ENCODE measurements around the gene SULF2.

SULF2 gene

GRCh38 chr20:47682028-47682783 is 103.1 kb downstream of the SULF2 start:
- DNase-seq, result no peak

DNA sequence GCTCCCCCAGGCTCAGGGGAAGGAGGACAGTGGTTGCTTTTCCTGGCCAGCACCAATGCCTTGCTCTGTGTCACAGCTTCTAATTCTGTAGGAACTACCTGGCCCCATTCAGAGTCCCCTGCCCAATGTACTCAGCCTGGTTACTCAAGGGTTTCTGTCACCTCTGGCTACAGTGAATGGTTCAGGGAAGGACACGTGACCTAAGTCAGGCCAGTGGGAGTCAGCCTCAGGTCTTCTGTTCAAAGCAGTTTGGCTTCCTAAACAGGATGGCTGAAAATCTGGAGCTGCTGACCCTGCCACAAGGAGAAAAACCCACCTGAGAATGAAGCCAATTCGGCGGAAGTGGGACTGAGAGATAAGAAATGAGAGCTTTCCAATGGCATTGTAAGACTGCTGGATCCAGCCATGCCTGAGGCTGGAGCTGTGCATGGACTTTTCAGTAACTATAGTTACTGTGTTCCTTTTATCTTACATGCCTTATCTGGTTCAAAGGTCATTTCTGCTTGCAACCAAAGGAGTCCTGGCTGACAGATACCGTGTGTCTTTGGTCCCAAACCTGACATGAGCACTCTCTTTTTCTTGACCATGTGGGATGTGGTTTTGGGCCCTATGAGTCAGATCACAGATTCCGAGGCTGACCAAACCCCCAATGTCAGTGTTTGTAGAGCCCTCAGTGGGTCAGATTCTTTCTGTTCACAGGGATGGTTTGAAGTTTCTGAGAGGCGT is 104.3 kb downstream of the SULF2 start:
- no peak for DNase-seq

- DNase-seq, result no peak
Observed at GRCh38 chr20:47679462-47679861, 105.8 kb downstream of the SULF2 start.

DNA sequence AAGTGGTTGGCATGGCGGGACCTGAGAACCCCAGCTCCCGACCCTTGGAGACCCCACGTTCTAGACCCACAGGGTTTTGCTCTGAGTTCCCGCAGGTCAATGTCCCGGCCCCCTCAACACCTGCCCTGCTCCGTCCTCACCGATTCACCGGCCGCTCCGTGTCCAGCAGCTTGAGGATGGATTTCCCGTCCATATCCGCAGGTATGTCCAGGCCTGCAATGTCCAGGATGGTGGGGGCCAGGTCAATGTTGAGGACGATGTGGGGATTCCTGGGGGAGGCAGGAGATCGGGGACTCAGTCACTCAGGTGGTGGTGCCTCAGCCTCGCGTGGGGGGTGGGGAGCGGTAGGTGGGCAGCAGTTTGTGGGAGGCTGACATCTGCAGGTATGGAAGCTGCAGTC is 106.7 kb downstream of the SULF2 start:
- DNase-seq, result no peak

- DNase-seq, result no peak
Observed at GRCh38 chr20:47677635-47678453, 107.4 kb downstream of the SULF2 start.

DNA sequence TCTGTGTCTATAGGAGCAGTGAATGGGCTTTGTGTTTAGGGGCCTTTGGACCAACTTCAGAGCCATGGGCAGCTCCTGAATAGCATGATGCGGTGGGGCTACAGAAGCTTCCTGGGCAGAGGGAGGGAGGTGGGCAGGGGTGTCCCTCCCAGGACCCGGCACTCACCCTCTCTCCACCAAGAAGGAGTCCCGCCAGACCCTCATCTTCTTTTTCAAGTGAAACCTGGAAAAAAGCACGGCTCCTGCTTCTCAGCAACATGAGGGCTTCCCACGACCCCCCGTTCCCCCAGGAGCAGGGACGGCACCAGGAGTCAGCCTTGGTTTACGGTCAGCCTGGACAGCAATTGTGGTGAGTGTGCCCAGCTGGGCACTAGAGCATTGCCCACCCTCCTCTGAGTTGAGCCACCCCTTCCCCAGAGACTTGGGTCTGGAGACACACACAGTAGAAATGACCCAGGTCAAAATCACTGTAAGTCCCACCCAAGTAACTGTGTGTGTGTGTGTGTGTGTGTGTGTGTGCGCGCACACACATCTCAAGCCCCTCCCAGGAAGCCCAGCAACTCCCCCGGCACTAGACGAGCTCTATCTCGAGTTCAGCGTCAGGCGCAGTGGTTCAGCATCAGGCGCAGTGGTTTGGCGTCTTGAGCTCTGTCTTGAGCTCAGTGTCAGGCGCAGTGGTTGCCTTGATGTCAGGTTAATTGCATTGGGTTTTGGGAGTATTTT is 108.2 kb downstream of the SULF2 start:
- DNase-seq, result no peak

- DNase-seq, result no peak
Observed at GRCh38 chr20:47676219-47676721, 109.0 kb downstream of the SULF2 start.

DNA sequence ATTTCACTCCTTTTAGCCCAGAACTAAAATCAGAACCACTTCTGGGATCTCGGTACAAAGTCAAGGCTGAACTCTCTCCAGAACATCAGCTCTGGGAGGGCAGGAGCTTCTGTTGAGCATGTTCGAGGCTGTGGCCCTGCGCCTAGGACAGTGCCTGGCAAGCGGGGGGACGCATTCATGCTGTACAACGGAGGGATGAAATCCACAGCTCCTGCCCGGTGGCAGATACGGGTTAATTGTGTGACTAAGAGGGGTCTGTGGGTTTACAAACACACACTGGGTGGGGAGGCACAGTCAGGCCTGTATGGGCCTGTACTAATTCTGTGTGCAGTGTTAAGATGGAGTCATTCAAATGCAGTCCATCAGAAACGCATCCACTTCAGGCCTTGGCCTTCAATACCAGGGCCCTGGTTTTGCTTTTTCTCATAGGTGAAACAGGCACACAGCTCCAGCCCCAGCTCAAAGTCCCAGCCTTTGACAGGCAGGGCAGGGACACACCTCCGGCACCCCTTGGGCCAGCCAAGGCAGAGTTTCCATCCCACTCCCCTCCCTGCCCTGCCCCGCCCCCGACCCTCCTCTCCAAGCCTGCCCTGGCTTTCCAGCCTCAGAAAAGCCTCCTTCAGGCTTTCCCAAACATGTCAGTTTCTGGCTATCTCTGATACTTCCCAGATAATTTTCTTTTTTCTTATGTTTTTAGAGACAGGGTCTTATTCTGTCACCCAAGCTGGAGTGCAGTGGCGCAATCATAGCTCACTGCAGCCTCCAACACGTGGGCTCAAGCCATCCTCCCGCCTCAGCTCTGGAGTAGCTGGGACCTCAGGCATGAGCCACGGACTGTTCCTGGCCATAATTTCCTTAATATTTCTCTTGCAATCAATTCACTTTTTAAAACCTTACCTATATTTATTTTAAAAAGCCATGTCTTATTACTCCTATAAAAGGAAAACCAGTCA is 109.8 kb downstream of the SULF2 start:
- no peak for DNase-seq

DNA sequence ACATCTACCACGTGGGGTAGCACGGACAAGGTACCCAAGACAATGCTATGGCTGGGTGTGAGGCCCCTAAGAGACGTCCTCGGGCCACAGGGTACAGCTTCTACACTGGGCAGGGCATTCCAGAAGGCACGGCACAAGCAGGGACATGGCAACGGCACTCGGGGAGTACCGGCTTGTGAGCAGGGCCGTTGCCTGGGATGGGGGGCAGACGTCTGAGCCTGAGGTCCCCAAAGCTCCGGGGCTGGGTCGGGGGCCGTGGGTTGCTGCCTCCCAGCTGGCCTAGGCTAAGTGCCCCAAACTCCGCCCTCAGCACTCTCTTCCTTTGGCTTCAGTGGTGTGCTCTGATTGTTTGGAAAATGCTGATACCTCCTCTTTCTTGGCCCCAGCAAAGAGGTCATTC is 110.6 kb downstream of the SULF2 start:
- no peak for DNase-seq

DNA sequence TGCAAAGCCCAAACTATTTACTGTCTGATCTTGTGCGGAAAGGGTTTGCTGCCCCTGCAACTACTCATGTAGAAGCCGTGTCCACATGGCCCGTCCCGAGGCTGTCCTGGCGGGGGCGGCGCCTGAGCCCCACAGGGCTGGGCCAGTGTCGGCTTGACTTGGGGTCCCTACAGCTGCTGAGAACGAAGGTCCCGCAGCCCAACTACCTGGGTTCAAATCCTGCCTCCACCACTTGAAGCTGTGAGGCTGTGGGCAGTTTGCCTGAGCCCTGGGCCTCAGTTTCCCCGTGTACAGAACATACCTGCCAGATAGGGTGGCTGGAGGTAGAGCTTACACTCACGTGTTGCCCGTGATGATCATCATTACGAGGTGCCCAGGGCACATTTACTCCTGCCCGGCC is 111.1 kb downstream of the SULF2 start:
- no peak for DNase-seq

- no peak for DNase-seq
Observed at GRCh38 chr20:47673671-47673955, 111.7 kb downstream of the SULF2 start.

GRCh38 chr20:47672886-47673670 is 112.2 kb downstream of the SULF2 start:
- no peak for DNase-seq

DNA sequence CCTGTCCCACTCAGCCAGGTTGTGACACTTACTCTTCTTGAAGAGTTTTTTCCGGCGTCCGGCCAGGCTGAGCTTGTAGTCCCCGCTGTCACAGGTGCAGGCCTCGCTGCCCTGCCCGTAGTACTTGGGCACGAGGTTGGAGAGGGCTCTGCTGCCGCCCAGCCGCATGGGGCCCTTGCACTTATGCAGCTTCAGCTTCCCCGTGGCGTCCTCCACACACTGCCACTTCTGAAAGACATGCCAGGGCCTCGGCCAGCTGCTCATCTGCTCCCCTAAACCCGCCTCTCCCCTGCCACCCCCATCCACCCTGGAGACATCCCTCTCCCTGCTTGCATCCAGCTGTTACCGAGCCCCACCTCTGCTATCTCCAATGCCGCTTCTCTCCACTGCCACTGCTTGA is 113.1 kb downstream of the SULF2 start:
- DNase-seq, result no peak

- DNase-seq, result no peak
Observed at GRCh38 chr20:47670913-47671312, 114.4 kb downstream of the SULF2 start.

- no peak for DNase-seq
Observed at GRCh38 chr20:47669927-47670890, 115.1 kb downstream of the SULF2 start.

GRCh38 chr20:47669489-47669888 is 115.8 kb downstream of the SULF2 start:
- DNase-seq, result no peak

DNA sequence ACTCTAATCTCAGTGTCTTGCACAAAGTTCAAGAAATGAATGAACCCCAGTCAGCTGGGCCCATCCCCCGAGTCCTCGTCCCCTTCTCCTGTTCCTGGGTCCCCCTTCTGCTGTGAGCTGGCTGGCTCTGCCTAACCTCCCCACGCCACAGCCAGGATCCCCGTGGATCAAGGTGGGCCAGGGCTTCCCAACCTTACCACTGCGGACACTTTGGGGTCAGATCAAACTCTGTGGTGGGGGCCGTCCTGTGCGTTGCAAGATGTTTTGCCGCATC is 116.2 kb downstream of the SULF2 start:
- DNase-seq, result no peak

DNA sequence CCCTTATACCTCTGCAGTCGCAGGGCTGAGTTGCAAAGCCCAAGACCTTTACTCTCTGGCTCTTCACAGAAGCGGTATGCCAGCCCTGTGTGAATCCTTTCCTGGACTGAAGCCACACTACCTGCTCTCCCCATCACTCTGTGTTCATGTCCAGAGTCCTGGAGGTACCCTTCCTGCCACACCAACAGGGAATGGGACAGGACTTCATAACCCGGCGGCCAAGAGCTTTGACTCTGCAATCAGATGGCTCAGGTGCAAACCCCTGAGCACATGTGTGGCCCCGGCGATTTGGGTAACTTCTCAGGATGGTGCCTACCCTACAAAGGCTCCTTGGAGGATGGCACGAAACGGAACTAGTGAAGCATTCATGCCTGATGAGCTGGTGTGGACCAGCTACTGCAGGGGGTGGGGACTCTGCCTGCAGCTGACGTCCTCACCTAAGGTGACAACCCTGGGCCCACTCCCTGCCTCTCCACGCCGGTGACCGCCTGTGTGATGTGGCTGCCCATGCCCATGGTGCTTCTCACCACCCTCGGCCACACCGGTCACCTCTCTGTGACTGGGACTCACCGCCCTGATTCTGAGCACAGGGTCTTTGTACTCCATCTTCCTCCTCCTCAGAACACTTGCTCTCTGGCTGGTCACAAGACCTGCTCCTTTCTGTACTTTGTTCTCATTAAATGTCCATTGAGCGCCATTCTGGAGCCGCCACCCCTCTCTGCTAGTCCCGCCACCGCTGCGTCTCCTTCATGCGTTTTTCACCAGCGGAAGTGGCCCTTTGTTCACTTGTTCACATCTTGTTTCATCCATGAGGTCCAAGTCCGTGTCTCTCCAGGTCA is 116.7 kb downstream of the SULF2 start:
- DNase-seq, result no peak

Data from NCI-H524 treated with DMSO at 0.1 percent for 48 hours (cell line).